ENCODE data around the gene GNG3.

DNA sequence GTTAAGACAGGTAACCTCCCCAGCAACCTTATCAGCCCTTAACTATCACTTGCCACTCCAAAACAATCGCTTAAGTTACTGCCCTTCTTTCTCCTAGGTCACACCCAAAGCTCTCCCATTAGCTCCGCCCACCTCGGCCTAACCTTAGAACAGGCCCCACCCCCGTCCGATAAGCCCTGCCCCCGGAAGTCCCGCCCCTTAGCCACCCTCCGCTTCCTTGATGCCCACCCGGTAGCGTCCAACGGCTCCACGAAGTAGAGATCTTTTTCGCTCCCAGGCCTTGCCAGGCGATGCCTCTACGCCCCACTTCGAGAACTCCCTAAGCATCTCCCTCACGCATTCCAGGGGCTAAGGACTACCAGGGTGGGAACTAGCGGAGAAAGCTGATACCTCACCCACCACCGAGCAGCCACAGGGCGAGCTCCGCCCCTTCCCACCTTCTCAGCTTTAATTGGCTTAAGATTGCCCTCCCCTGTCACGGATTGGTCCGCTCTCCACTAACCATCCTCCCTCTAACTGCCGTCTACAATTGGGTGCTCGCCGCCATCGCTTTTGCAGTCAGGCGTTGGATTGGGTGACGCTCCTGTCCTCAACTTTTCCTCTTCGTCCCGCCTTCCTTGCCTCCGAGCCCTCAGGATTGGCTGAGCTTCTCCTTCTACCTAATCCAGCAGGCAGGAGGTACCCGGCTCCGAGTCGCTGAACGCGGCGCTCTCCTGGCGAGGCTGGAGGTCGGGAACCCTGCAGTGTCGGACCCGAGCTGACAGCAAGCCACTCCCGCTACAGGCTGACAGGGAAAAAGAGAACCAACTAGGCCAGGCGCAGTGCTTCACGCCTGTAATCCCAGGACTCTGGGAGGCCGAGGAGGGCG, 46.5 kb downstream of the GNG3 start, which contains the start of gene ZBTB3:
- TF ChIP-seq POLR2A (IDR thresholded peaks at IDR 0.05; ENCODE audit: borderline replicate concordance, extremely low read depth, insufficient read depth, insufficient read length) (peak; percentile 86), ELF1 (IDR thresholded peaks at IDR 0.05; ENCODE audit: borderline replicate concordance, low read depth) (no peak; the same call in 1 of the 2 replicates), REST (IDR thresholded peaks at IDR 0.05; ENCODE audit: low read depth) (no peak), JUND (IDR thresholded peaks at IDR 0.05) (no peak), EZH2 (IDR thresholded peaks at IDR 0.05) (no peak), ZBTB33 (IDR thresholded peaks at IDR 0.05; ENCODE audit: extremely low read depth, insufficient replicate concordance, low read length) (no peak), CBX3 (IDR thresholded peaks at IDR 0.05; ENCODE audit: low read depth) (no peak), TCF7L2 (IDR thresholded peaks at IDR 0.05; ENCODE audit: borderline replicate concordance, extremely low read depth, insufficient read depth, insufficient read length) (no peak), ZNF274 (IDR thresholded peaks at IDR 0.05; ENCODE audit: low read depth, low read length) (no peak), EGR1 (IDR thresholded peaks at IDR 0.05; ENCODE audit: low read depth) (no peak), POLR2AphosphoS5 (IDR thresholded peaks at IDR 0.05; ENCODE audit: low read depth, low read length) (peak; percentile 77), RAD21 (IDR thresholded peaks at IDR 0.05; ENCODE audit: low read depth) (no peak)
- TF ChIP-seq, protein P1, sequence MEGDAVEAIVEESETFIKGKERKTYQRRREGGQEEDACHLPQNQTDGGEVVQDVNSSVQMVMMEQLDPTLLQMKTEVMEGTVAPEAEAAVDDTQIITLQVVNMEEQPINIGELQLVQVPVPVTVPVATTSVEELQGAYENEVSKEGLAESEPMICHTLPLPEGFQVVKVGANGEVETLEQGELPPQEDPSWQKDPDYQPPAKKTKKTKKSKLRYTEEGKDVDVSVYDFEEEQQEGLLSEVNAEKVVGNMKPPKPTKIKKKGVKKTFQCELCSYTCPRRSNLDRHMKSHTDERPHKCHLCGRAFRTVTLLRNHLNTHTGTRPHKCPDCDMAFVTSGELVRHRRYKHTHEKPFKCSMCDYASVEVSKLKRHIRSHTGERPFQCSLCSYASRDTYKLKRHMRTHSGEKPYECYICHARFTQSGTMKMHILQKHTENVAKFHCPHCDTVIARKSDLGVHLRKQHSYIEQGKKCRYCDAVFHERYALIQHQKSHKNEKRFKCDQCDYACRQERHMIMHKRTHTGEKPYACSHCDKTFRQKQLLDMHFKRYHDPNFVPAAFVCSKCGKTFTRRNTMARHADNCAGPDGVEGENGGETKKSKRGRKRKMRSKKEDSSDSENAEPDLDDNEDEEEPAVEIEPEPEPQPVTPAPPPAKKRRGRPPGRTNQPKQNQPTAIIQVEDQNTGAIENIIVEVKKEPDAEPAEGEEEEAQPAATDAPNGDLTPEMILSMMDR (IDR thresholded peaks at IDR 0.05 in 2 of 3, conservative IDR thresholded peaks at IDR 0.05 in 1 of 3; ENCODE audit: borderline replicate concordance in 1 of 3, insufficient read depth in 1 of 3, low read depth in 2 of 3, low read length in 2 of 3) = no peak

All from HCT116 (cell line).